Chondrocyte (in vitro differentiated cells): ENCODE measurements around the gene NELL1. TPM values are rescaled to one million over a fixed set of nuclear protein-coding genes. Genes with fewer than 3 reads are reported as not detected.

Experiments used
- DNase-seq: peaks from one replicate; pipeline ENCODE4 v3.0.0; 2021; ENCODE audit warnings: mixed read lengths, low spot score
- H3K27ac Mint-ChIP-seq: one replicate; pipeline ENCODE4 v1.8.0; 2021; ENCODE audit warnings: mild to moderate bottlenecking, moderate library complexity, mixed read lengths; ENCODE audit not compliant: unreplicated experiment
- H3K27me3 Mint-ChIP-seq: 2 replicates; pipeline ENCODE4 v1.8.0; 2021; ENCODE audit warnings: low read depth, mixed read lengths
- H3K36me3 Mint-ChIP-seq: 2 replicates; pipeline ENCODE4 v1.8.0; 2021; ENCODE audit warnings: low read depth, mixed read lengths
- H3K4me1 Mint-ChIP-seq: 2 replicates; pipeline ENCODE4 v1.8.0; 2021; ENCODE audit warnings: low read depth, mild to moderate bottlenecking, mixed read lengths
- H3K4me3 Mint-ChIP-seq: one replicate; pipeline ENCODE4 v1.8.0; 2021; ENCODE audit warnings: mild to moderate bottlenecking, moderate library complexity, mixed read lengths; ENCODE audit not compliant: unreplicated experiment
- H3K9me3 Mint-ChIP-seq: 2 replicates; pipeline ENCODE4 v1.8.0; 2021; ENCODE audit warnings: low read depth, mixed read lengths
- CTCF ChIP-seq: fragments of 200-600 bp; sonication (generic); IDR thresholded peaks from 2 replicates; pipeline ENCODE4 v1.5.0; 2021; ENCODE audit warnings: antibody characterized with exemption, mild to moderate bottlenecking, moderate library complexity
- total RNA-seq: library from RNA; stranded (reverse); gene quantifications from 3 replicates; pipeline ENCODE4 v1.2.1, GENCODE V29; 2021

Gene NELL1
- total RNA-seq, 1 donor from 2014 or later = not detected

- Mint-ChIP-seq H3K27ac (no peak overlapping the region), H3K4me1 (no peaks in the 10 kb centered on the region), H3K9me3 (peaks cover 10% of the 10 kb centered on the region), H3K36me3 (no peaks in the 10 kb centered on the region), H3K27me3 (peaks cover 2% of the 10 kb centered on the region), H3K4me3 (no peak overlapping the region)
- no peak for TF ChIP-seq CTCF
- DNase-seq = no peak
Observed at GRCh38 chr11:21412652-21413383, 743.4 kb downstream of the NELL1 start.

GRCh38 chr11:21414953-21415352, 745.6 kb downstream of the NELL1 start:
- Mint-ChIP-seq H3K27me3 (peaks cover 2% of the 10 kb centered on the region), H3K9me3 (peaks cover 6% of the 10 kb centered on the region), H3K4me3 (no peak overlapping the region), H3K27ac (no peak overlapping the region), H3K4me1 (no peaks in the 10 kb centered on the region), H3K36me3 (no peaks in the 10 kb centered on the region)
- TF ChIP-seq CTCF = no peak
- no peak for DNase-seq

GRCh38 chr11:21415606-21416005, 746.2 kb downstream of the NELL1 start:
- H3K4me1 Mint-ChIP-seq = no peaks in the 10 kb centered on the region
- TF ChIP-seq CTCF = no peak
- H3K27ac Mint-ChIP-seq = no peak overlapping the region
- peaks cover 5% of the 10 kb centered on the region for H3K9me3 Mint-ChIP-seq
- H3K4me3 Mint-ChIP-seq = no peak overlapping the region
- DNase-seq = no peak
- H3K36me3 Mint-ChIP-seq = no peaks in the 10 kb centered on the region
- H3K27me3 Mint-ChIP-seq = peaks cover 2% of the 10 kb centered on the region

GRCh38 chr11:21421711-21422329, 752.4 kb downstream of the NELL1 start:
- H3K4me3 Mint-ChIP-seq = no peak overlapping the region
- H3K4me1 Mint-ChIP-seq = no peaks in the 10 kb centered on the region
- no peaks in the 10 kb centered on the region for H3K9me3 Mint-ChIP-seq
- H3K27me3 Mint-ChIP-seq = no peaks in the 10 kb centered on the region
- no peak for TF ChIP-seq CTCF
- H3K27ac Mint-ChIP-seq = no peak overlapping the region
- H3K36me3 Mint-ChIP-seq = no peaks in the 10 kb centered on the region
- DNase-seq = no peak

- no peak for TF ChIP-seq CTCF
- Mint-ChIP-seq H3K36me3 (no peaks in the 10 kb centered on the region), H3K27ac (no peak overlapping the region), H3K4me3 (no peak overlapping the region), H3K9me3 (no peaks in the 10 kb centered on the region), H3K27me3 (no peaks in the 10 kb centered on the region), H3K4me1 (no peaks in the 10 kb centered on the region)
- no peak for DNase-seq
Observed at GRCh38 chr11:21426931-21427330, 757.5 kb downstream of the NELL1 start.
